AG04449 (cell line): ENCODE data around the gene SPCS1.

ENCODE experiments used
- CTCF ChIA-PET: fragments of 350-600 bp; formaldehyde crosslinking; extraction: SDS; loops from one replicate; lab custom pipeline; 2021; ENCODE audit warnings: antibody characterized with exemption; lab: Yijun Ruan, JAX
- POLR2A ChIA-PET: fragments of 400-600, 350-600 bp; formaldehyde crosslinking; extraction: SDS; loops from one replicate; lab custom pipeline; 2020; ENCODE audit warnings: antibody characterized with exemption, inconsistent platforms; lab: Yijun Ruan, JAX
- DNase-seq: peaks from one replicate; pipeline ENCODE4 v3.0.0-alpha.2; 2010; ENCODE audit warnings: low read depth, low spot score
- H3K4me3 ChIP-seq: 2 replicates; pipeline ENCODE4 v1.5.1; 2011; ENCODE audit warnings: low read depth, mild to moderate bottlenecking, control low read depth, low read length
- TF ChIP-seq, protein P1 (sequence below): IDR thresholded peaks from one replicate; pipeline ENCODE4 v1.5.1; 2011; ENCODE audit warnings: mild to moderate bottlenecking, moderate library complexity, low read length, control low read depth, inconsistent platforms; ENCODE audit not compliant: insufficient read depth; ENCODE audit errors: missing control alignments

Gene SPCS1

DNA sequence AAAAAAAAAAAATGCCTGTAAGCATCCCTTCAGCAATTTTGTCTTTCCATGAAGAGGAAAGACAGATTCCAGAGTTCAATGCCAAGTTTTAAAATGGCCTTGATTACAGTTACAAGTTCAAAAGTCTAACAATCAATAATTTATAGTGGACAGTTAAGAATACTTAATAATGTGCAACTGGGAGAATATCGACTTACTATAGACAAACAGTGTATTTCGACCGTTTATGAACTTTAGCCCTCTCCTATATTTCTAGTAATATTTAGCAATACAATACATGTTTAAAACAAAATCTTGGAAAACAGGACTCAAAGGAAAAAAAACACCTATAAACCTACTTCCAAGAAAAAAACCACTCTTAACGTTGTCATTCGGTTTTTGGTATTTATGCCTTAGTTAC, 21.7 kb upstream of the SPCS1 start:
- H3K4me3 ChIP-seq = no peak overlapping the region
- ChIA-PET CTCF (no interaction called here), POLR2A (interaction anchor here (1.5 kb wide), 1 partner anchor 9 kb away, joined by 4 read pairs; no protein-coding TSS in a partner anchor)
- DNase-seq = no peak
- TF ChIP-seq, protein P1, sequence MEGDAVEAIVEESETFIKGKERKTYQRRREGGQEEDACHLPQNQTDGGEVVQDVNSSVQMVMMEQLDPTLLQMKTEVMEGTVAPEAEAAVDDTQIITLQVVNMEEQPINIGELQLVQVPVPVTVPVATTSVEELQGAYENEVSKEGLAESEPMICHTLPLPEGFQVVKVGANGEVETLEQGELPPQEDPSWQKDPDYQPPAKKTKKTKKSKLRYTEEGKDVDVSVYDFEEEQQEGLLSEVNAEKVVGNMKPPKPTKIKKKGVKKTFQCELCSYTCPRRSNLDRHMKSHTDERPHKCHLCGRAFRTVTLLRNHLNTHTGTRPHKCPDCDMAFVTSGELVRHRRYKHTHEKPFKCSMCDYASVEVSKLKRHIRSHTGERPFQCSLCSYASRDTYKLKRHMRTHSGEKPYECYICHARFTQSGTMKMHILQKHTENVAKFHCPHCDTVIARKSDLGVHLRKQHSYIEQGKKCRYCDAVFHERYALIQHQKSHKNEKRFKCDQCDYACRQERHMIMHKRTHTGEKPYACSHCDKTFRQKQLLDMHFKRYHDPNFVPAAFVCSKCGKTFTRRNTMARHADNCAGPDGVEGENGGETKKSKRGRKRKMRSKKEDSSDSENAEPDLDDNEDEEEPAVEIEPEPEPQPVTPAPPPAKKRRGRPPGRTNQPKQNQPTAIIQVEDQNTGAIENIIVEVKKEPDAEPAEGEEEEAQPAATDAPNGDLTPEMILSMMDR = no peak

DNA sequence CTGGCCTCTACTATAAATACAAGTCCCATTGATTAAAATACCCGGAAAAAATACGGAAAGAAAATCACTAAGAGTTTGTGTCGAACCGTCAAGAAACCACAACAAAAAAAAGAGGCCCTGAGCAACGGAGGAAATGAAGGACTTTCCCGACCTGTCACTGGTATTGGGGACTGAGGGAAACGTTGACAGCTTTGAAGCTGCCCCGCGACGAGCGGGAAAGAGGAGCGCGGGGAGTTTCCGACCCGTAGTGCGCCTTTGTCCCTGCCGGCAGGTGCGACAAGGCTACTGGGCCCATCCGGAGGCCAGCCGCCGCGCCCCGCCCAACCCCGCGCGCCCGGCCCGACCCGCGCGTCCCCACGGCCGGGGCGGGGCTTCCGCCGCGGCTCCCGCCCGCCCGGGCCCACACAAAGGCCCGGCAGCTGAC, 20.6 kb upstream of the SPCS1 start:
- POLR2A ChIA-PET = interaction anchor here (0.6 to 1.5 kb wide), 2 partner anchors 8 to 21 kb away, joined by 3 to 4 read pairs; partner anchors contain the start of genes GLT8D1 and SPCS1
- CTCF ChIA-PET = no interaction called here
- TF ChIP-seq, protein P1 = no peak
- peak overlapping the region; percentile 91 for H3K4me3 ChIP-seq
- DNase-seq = no peak

DNA sequence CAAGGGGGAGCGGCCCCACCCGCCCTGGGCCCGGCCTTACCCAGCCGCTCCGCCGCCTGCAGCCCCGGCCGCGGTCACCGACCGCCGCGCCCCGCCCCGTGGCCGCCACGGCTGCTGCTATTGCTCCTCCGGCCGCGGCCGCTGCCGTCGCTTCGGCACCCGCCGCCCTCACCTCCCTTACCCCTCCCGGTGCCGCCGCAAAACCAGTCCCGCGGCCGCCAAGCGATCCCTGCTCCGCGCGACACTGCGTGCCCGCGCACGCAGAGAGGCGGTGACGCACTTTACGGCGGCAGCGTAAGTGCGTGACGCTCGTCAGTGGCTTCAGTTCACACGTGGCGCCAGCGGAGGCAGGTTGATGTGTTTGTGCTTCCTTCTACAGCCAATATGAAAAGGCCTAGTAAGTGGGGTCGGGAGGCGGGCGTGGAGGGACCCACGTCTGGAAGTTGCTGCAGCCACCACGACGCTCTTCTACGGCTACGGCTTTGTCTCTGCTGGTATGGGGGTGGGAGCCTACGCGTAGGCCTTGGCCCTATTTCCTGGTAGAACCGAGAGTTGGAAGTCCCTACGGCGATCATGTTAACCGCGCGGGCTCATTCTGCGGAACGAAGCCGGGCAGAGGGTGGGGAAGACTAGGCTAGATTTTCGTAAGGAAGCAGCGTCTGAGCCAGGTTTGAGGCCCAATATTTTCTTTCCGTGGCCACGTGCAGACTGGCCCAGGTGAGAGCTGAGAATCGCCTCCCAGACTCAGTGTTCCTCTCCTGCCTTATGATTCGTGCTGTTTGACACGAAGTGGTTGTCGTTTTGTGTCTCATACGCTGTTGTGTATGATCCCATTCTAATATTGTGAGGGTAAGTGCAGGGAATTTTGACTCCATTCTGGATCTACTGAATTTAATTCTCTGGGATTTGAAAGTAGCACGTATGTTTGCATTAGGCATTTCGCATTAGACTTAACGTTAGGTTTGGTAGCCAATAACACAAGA, 19.9 kb upstream of the SPCS1 start, which contains the start of the genes GNL3 and PBRM1:
GNL3 (plus strand) TSS at position 324 of the 983 bp plus-strand sequence; CDS start at position 385, 61 bp downstream.
PBRM1 (minus strand) TSS at position 205 of the 983 bp plus-strand sequence.
- peak within 1 kb of the TSS; percentile 91 for H3K4me3 ChIP-seq
- peak; percentile 65 for DNase-seq
- TF ChIP-seq, protein P1 = no peak
- POLR2A ChIA-PET = interaction anchor here (0.6 to 1.5 kb wide), 3 partner anchors 7 to 21 kb away, joined by 3 to 4 read pairs (median 4); partner anchors contain the start of genes GLT8D1 and SPCS1
- CTCF ChIA-PET = no interaction called here

DNA sequence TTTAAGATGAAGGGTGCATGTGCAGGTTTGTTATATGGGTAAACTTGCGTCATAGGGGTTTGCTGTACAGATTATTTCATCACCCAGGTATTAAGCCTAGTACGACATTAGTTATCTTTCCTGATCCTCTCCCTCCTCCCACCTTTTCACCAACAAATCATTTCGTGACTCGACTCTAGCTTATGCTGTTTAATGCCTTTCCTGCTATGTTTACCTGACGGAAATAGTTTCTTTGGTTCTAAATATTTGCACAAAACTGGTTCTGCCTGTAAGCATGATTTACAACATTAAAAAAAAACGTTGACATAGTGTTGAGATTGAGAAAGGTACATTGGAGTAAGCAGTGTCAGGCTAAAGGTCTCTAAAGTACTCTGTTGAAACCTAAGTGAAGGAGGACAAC, 17.6 kb upstream of the SPCS1 start:
- CTCF ChIA-PET = interaction anchor here (2.1 to 2.2 kb wide), 2 partner anchors 216 to 260 kb away, joined by 5 to 7 read pairs; no protein-coding TSS in a partner anchor
- TF ChIP-seq, protein P1 = no peak
- no peak for DNase-seq
- POLR2A ChIA-PET = interaction anchor here (0.7 to 1.5 kb wide), 2 partner anchors 9 to 18 kb away, joined by 3 to 5 read pairs; no protein-coding TSS in a partner anchor
- H3K4me3 ChIP-seq = no peak overlapping the region

DNA sequence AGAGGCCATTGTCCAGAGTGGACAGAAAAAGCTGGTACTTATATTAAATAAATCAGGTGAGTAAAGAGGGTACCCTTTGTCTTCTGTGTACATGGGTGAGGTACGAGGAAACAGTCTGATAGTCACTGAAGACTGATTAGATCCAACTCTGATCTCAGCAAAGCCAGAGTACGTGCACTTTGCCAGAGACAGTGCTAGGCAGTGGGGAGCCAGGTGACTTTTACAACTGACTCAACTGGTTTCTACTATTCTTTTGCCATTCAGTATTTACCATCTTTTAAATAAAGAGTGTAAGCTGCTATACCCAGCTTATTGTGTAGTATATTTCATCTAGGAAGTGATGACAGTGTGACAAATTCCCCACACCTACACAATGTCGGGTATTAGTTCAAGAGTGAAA, 16.8 kb upstream of the SPCS1 start:
- no peak overlapping the region for H3K4me3 ChIP-seq
- no peak for DNase-seq
- ChIA-PET POLR2A (interaction anchor here (1.0 to 1.5 kb wide), 2 partner anchors 8 to 15 kb away, joined by 3 to 5 read pairs; no protein-coding TSS in a partner anchor), CTCF (interaction anchor here (2.1 to 2.2 kb wide), 2 partner anchors 217 to 261 kb away, joined by 5 to 7 read pairs; no protein-coding TSS in a partner anchor)
- TF ChIP-seq, protein P1 = no peak
